A673 (cell line): ENCODE measurements around the gene MUC22.

ENCODE experiments used
- EZH2 ChIP-seq: fragments of 200-600 bp; sonication (generic); IDR thresholded peaks from 2 replicates; pipeline ENCODE4 v1.6.1; 2017; ENCODE audit warnings: borderline replicate concordance, low read depth, mild to moderate bottlenecking, mixed read lengths, antibody characterized with exemption, low read length; ENCODE audit not compliant: poor library complexity, severe bottlenecking
- TF ChIP-seq, protein P1 (sequence below): fragments of 300-800, 200-600 bp; sonication (generic); conservative IDR thresholded peaks from 2 replicates; pipeline ENCODE4 v1.5.1; 2017; ENCODE audit warnings: low read depth, mild to moderate bottlenecking, antibody characterized with exemption, low read length, moderate library complexity, mixed read lengths

GRCh38 chr6:31076611-31077010 lies 66.3 kb downstream of the MUC22 start:
- TF ChIP-seq EZH2, result no peak
- TF ChIP-seq, protein P1, sequence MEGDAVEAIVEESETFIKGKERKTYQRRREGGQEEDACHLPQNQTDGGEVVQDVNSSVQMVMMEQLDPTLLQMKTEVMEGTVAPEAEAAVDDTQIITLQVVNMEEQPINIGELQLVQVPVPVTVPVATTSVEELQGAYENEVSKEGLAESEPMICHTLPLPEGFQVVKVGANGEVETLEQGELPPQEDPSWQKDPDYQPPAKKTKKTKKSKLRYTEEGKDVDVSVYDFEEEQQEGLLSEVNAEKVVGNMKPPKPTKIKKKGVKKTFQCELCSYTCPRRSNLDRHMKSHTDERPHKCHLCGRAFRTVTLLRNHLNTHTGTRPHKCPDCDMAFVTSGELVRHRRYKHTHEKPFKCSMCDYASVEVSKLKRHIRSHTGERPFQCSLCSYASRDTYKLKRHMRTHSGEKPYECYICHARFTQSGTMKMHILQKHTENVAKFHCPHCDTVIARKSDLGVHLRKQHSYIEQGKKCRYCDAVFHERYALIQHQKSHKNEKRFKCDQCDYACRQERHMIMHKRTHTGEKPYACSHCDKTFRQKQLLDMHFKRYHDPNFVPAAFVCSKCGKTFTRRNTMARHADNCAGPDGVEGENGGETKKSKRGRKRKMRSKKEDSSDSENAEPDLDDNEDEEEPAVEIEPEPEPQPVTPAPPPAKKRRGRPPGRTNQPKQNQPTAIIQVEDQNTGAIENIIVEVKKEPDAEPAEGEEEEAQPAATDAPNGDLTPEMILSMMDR, result no peak
